ENCODE results near the gene IFNG-AS1. TPM values are rescaled to one million over a fixed set of nuclear protein-coding genes. Genes with fewer than 3 reads are reported as not detected.

IFNG-AS1 gene
- total RNA-seq, 1 donor from 2014 or later, result not detected

GRCh38 chr12:67968321-67968720, 20.9 kb upstream of the IFNG-AS1 start:
- H3K27ac ChIP-seq, result no peak overlapping the region
- H3K36me3 ChIP-seq, result no peaks in the 10 kb centered on the region
- TF ChIP-seq CTCF (IDR thresholded peaks at IDR 0.05), result no peak
- no peak overlapping the region for H3K4me3 ChIP-seq
- no peaks in the 10 kb centered on the region for H3K4me1 ChIP-seq
- H3K27me3 ChIP-seq, result no peaks in the 10 kb centered on the region
- intact Hi-C loops (cut with DNase I), result no loop called here
- no peak for DNase-seq (ENCODE audit: low spot score in 2 of 2)
- H3K9me3 ChIP-seq, result no peaks in the 10 kb centered on the region

DNA sequence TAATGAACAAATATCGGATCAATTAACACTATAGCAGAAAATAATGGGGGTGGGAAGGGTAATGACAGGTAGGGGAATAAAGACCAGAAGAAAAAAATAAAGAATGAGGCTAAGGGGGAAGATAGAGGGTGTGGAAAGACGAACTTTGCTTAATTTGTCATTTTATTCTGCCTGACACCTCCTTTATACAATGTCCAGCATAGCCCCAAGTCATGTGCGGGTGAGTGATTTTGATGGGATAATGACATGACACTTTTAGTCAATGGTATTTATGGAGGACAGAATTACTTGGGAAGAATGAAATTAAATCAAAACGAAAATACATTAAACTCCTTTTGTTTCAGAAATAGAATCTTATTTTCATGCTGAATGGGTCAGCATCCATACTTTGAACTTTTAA, 20.5 kb upstream of the IFNG-AS1 start:
- Histone ChIP-seq H3K36me3 (no peaks in the 10 kb centered on the region), H3K4me1 (no peaks in the 10 kb centered on the region), H3K27me3 (no peaks in the 10 kb centered on the region), H3K4me3 (no peak overlapping the region), H3K27ac (no peak overlapping the region), H3K9me3 (no peaks in the 10 kb centered on the region)
- intact Hi-C loops (cut with DNase I), result no loop called here
- TF ChIP-seq CTCF (IDR thresholded peaks at IDR 0.05), result no peak
- DNase-seq (ENCODE audit: low spot score in 2 of 2), result no peak

GRCh38 chr12:67969134-67969802, 20.0 kb upstream of the IFNG-AS1 start:
- intact Hi-C loops (cut with DNase I), result no loop called here
- no peaks in the 10 kb centered on the region for H3K4me1 ChIP-seq

DNA sequence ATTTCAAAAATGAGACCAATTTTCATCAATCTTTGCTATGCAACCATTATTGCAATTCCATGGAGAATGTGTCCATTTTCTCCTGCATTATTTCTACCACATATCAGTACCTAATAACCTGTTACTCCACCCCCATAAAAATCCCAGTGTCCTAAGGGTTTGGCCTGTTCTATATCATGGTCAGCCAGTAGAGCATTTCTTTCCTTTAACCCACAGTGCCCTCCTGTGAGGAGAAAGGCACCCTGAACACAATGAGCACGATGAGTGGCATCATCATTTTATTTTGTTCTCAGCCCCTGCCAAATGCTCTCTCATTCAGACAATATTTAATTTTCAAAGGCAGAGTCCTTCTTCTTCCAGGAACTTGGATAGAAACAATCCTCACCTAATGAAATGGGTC, 11.6 kb upstream of the IFNG-AS1 start:
- DNase-seq (ENCODE audit: low spot score in 2 of 2), result no peak
- intact Hi-C loops (cut with DNase I), result no loop called here
- Histone ChIP-seq H3K36me3 (no peaks in the 10 kb centered on the region), H3K27ac (no peak overlapping the region), H3K4me3 (no peak overlapping the region), H3K9me3 (no peaks in the 10 kb centered on the region), H3K27me3 (no peaks in the 10 kb centered on the region), H3K4me1 (no peaks in the 10 kb centered on the region)
- no peak for TF ChIP-seq CTCF (IDR thresholded peaks at IDR 0.05)

More at GRCh38 chr12:67969134-67969802, 20.0 kb upstream of the IFNG-AS1 start:
- Histone ChIP-seq H3K27me3 (no peaks in the 10 kb centered on the region), H3K4me3 (no peak overlapping the region), H3K27ac (no peak overlapping the region), H3K9me3 (no peaks in the 10 kb centered on the region), H3K36me3 (no peaks in the 10 kb centered on the region)
- DNase-seq (ENCODE audit: low spot score in 2 of 2), result no peak
- TF ChIP-seq CTCF (IDR thresholded peaks at IDR 0.05), result no peak

- DNase-seq (ENCODE audit: low spot score in 2 of 2), result no peak
- Histone ChIP-seq H3K4me1 (no peaks in the 10 kb centered on the region), H3K4me3 (no peak overlapping the region), H3K9me3 (no peaks in the 10 kb centered on the region), H3K36me3 (no peaks in the 10 kb centered on the region), H3K27me3 (no peaks in the 10 kb centered on the region), H3K27ac (no peak overlapping the region)
- TF ChIP-seq CTCF (IDR thresholded peaks at IDR 0.05), result no peak
- intact Hi-C loops (cut with DNase I), result no loop called here
Measured at GRCh38 chr12:67980391-67980790, 8.9 kb upstream of the IFNG-AS1 start.

Measured in ascending aorta (tissue), 2 donors.